ENCODE results near the gene FBXL19. TPM values are rescaled to one million over a fixed set of nuclear protein-coding genes. Genes with fewer than 3 reads are reported as not detected.

FBXL19 gene
- total and polyA plus RNA-seq, 9 of the 15 experiments (the other 6 are each of a cell fraction or from before 2014, with no cell fraction given) = 0.13 to 48.0 (median 13.5) TPM; not detected in 1

- no peak for TF ChIP-seq STAT5B (CRISPR knock-in tag; IDR thresholded peaks at IDR 0.05)
- no peak for TF ChIP-seq CHAMP1 (IDR thresholded peaks at IDR 0.05)
- no peak for TF ChIP-seq ZBTB49 (CRISPR knock-in tag; IDR thresholded peaks at IDR 0.05; ENCODE audit: borderline replicate concordance)
- no peak for TF ChIP-seq E2F8 (IDR thresholded peaks at IDR 0.05; ENCODE audit: low read depth, partially characterized antibody)
- TF ChIP-seq E2F3 (CRISPR knock-in tag; IDR thresholded peaks at IDR 0.05) = no peak
- no peak for TF ChIP-seq CCNT2 (IDR thresholded peaks at IDR 0.05; ENCODE audit: borderline replicate concordance, extremely low read depth, insufficient read length, low read depth, low read length)
- TF ChIP-seq BRF1 (IDR thresholded peaks at IDR 0.05; ENCODE audit: borderline replicate concordance, extremely low read depth, insufficient read length) = no peak
- no peak for TF ChIP-seq HMG20A (CRISPR knock-in tag; conservative IDR thresholded peaks at IDR 0.05)
- TF ChIP-seq ZNF717 (CRISPR knock-in tag; IDR thresholded peaks at IDR 0.05) = no peak
- no peak for TF ChIP-seq ZNF780A (CRISPR knock-in tag; IDR thresholded peaks at IDR 0.05)
Observed at GRCh38 chr16:30894540-30895368, 28.6 kb upstream of the FBXL19 start (continued).

Data from K562 (cell line).